Natural killer cell (primary cell): Measurements from ENCODE around the gene PILRA. TPM values are rescaled to one million over a fixed set of nuclear protein-coding genes. Genes with fewer than 3 reads are reported as not detected.
A peak's percentile ranks its signal among the peaks of the same experiment; 100 is the strongest.
"Not testable (repeated sequence)": the region's sequence is repeated elsewhere in the genome, so short reads cannot be mapped to it uniquely, and the experiment has no call there.

Experiments used
- ATAC-seq, 3 donors: fragments of 150-1000 bp in 2 of 3; fragments of 200-7000 bp in 1 of 3; cut with Tn5 transposase; 1 replicate in 1 of 3; 2 replicates in 2 of 3; pipeline ENCODE4 v1.10.0; 2021; ENCODE audit warnings: mild to moderate bottlenecking in 2 of 3, moderate library complexity in 2 of 3
- DNase-seq, 2 donors: peaks; one replicate each; pipeline versions ENCODE4 v3.0.0 to v3.0.0-alpha.2; 2013 to 2021; ENCODE audit warnings: mixed read lengths in 1 of 2
- H3K27ac ChIP-seq: one replicate; pipeline ENCODE4 v1.5.1; 2013; ENCODE audit warnings: mild to moderate bottlenecking, low read length
- H3K27me3 ChIP-seq: one replicate; pipeline ENCODE4 v1.6.1; 2013; ENCODE audit warnings: low read length; ENCODE audit not compliant: control insufficient read depth, insufficient read depth
- H3K36me3 ChIP-seq: one replicate; pipeline ENCODE4 v1.6.1; 2013; ENCODE audit warnings: low read length; ENCODE audit not compliant: control insufficient read depth, insufficient read depth
- H3K4me1 ChIP-seq: one replicate; pipeline ENCODE4 v1.6.1; 2013; ENCODE audit warnings: low read length; ENCODE audit not compliant: control insufficient read depth, insufficient read depth
- H3K4me3 ChIP-seq: one replicate; pipeline ENCODE4 v1.5.1; 2013; ENCODE audit warnings: low read length
- H3K9me3 ChIP-seq: one replicate; pipeline ENCODE4 v1.6.1; 2013; ENCODE audit warnings: low read length; ENCODE audit not compliant: control insufficient read depth, insufficient read depth
- H3K27ac Mint-ChIP-seq, 2 donors: one replicate each; pipeline ENCODE4 v1.8.0; 2022; ENCODE audit warnings: mild to moderate bottlenecking in 2 of 2, mixed read lengths in 2 of 2, moderate library complexity in 1 of 2
- H3K27me3 Mint-ChIP-seq, 2 donors: one replicate each; pipeline ENCODE4 v1.8.0; 2022; ENCODE audit warnings: low read depth in 2 of 2, mixed read lengths in 2 of 2
- H3K36me3 Mint-ChIP-seq: one replicate; pipeline ENCODE4 v1.8.0; 2022; ENCODE audit warnings: mixed read lengths
- H3K4me1 Mint-ChIP-seq, 2 donors: one replicate each; pipeline ENCODE4 v1.8.0; 2022; ENCODE audit warnings: mixed read lengths in 2 of 2
- H3K4me3 Mint-ChIP-seq: one replicate; pipeline ENCODE4 v1.8.0; 2022; ENCODE audit warnings: mild to moderate bottlenecking, moderate library complexity, mixed read lengths
- H3K9me3 Mint-ChIP-seq, 2 donors: one replicate each; pipeline ENCODE4 v1.8.0; 2022; ENCODE audit warnings: mixed read lengths in 2 of 2
- CTCF ChIP-seq: fragments of 200-600 bp; IDR thresholded peaks from one replicate; pipeline ENCODE4 v1.8.0; 2022; ENCODE audit warnings: antibody characterized with exemption
- WGBS: methylation state at CpG from one replicate; pipeline ENCODE4 v1.1.7; 2013; ENCODE audit warnings: missing lambda C conversion rate; ENCODE audit not compliant: insufficient coverage; 5-methylcytosine and 5-hydroxymethylcytosine counted together
- intact Hi-C: fragments of 100-400 bp; cut with micrococcal nuclease; formaldehyde crosslinking; loops from one replicate; pipeline ENCODE4 v1.14.2; 2022
- total RNA-seq, 4 donors: library from RNA; stranded (reverse); fragments of 120-200 nt in 1 of 4; gene quantifications; one replicate each; pipeline versions ENCODE4 v1.2.3 to v1.2.4, GENCODE V29; 2013 to 2022

PILRA gene
- total RNA-seq, 3 donors from 2014 or later (not counting 1 experiment from before 2014, with no cell fraction given), result 18.8 to 38.8 (median 29.4) TPM

DNA sequence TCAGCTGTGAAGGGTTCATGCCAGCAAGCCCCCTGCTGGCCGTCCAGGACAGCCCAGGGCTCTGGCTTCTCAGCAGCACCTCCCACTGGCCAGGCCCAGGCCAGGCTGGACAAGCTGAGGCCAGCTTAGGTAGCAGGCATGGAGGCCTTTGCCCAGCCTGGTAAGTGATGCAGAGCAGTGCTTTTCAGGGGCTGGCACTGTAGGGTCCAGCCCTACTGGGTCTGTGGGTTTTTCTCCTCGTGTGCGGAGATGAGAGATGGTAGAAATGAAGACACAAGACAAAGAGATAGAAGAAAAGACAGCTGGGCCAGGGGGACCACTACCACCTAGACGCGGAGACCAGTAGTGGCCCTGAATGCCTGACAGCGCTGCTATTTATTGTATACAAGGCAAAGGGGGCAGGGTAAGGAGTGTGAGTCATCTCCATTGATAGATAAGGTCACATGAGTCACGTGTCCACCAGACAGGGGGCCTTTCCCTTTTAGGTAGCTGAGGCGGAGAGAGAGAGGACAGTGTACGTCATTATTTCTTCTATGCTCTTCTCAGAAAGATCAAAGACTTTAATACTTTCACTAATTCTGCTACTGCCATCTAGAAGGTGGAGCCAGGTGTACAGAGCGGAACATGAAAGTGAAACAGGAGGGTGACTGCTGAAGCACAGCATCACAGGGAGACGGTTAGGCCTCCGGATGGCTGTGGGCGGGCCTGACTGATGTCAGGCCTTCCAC lies 28.6 kb upstream of the PILRA start:
- Mint-ChIP-seq H3K27ac (peak overlapping the region; percentile 95 to 99), H3K4me1 (peaks cover 27 to 34% of the 10 kb centered on the region in 2 donors), H3K4me3 (peak overlapping the region; percentile 76)
- not testable (repeated sequence) for H3K27me3 ChIP-seq, H3K27me3 Mint-ChIP-seq, H3K9me3 Mint-ChIP-seq, H3K9me3 ChIP-seq, H3K36me3 Mint-ChIP-seq
- intact Hi-C loops, result loop anchor here (2.0 to 5.0 kb wide), 2 partner anchors 84 to 127 kb away; partner anchors contain the start of genes MEPCE, PVRIG and ZCWPW1
- ATAC-seq, result peak; percentile 77 to 90 (median 80)
- Histone ChIP-seq H3K4me1 (peaks cover 18% of the 10 kb centered on the region), H3K36me3 (peaks cover 38% of the 10 kb centered on the region), H3K27ac (peak overlapping the region; percentile 99), H3K4me3 (peak overlapping the region; percentile 11)
- 50% methylated on average over 6 of the region's 13 CpGs for WGBS
- DNase-seq, result peak; percentile 72 to 95
- TF ChIP-seq CTCF, result peak; percentile 47

- DNase-seq (peak; percentile 47 to 71), ATAC-seq (peak; percentile 50 to 73 (median 58))
- H3K9me3 ChIP-seq, H3K4me3 ChIP-seq, H3K9me3 Mint-ChIP-seq, H3K27me3 Mint-ChIP-seq, H3K36me3 Mint-ChIP-seq, H3K27me3 ChIP-seq: not testable (repeated sequence)
- Histone ChIP-seq H3K36me3 (peaks cover 43% of the 10 kb centered on the region), H3K27ac (peak overlapping the region; percentile 99), H3K4me1 (peaks cover 20% of the 10 kb centered on the region)
- Mint-ChIP-seq H3K27ac (peak overlapping the region; percentile 95 to 99), H3K4me3 (peak overlapping the region; percentile 76), H3K4me1 (peaks cover 30 to 34% of the 10 kb centered on the region in 2 donors)
- intact Hi-C loops, result loop anchor here (2.0 to 5.0 kb wide), 2 partner anchors 84 to 128 kb away; partner anchors contain the start of genes MEPCE, PVRIG and ZCWPW1
- no CpG with 5 or more reads among the region's 5 CpGs for WGBS
- peak; percentile 13 for TF ChIP-seq CTCF
Measured at GRCh38 chr7:100345288-100345672, 28.0 kb upstream of the PILRA start.

DNA sequence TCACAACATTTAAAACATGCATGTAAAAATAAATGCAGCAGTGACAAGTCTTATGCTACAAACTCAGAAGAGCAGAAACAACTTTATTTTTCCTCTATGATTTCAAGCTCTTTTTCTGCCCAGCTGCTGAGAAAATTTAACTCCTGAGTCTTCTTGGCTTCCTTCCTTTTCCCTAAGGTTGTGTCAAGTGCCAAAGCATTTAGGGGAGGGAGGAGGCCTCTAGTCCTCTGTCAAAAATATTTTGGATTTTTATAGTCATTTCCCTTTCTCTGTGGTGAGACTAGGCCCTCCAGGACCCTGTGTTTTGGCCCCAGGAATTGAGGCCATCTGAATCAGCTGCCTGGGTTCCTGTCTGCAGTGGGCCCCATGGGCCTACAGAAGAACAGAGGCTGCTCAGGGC lies 26.4 kb upstream of the PILRA start:
- no peaks in the 10 kb centered on the region for H3K27me3 Mint-ChIP-seq
- ATAC-seq, result no peak
- H3K27ac ChIP-seq, result no peak overlapping the region
- H3K4me3 Mint-ChIP-seq, result no peak overlapping the region
- H3K4me1 ChIP-seq, result peaks cover 36% of the 10 kb centered on the region
- no peaks in the 10 kb centered on the region for H3K27me3 ChIP-seq
- no peak for DNase-seq
- no peaks in the 10 kb centered on the region for H3K9me3 Mint-ChIP-seq
- TF ChIP-seq CTCF, result no peak
- no peak overlapping the region for H3K4me3 ChIP-seq
- H3K36me3 Mint-ChIP-seq, result no peaks in the 10 kb centered on the region
- peaks cover 34 to 43% of the 10 kb centered on the region in 2 donors for H3K4me1 Mint-ChIP-seq
- H3K27ac Mint-ChIP-seq, result peak overlapping the region; percentile 49 to 99
- intact Hi-C loops, result loop anchor here (5.0 kb wide), 1 partner anchor 130 kb away; the partner anchor contains the start of gene PVRIG
- H3K9me3 ChIP-seq, result no peaks in the 10 kb centered on the region
- peaks cover 43% of the 10 kb centered on the region for H3K36me3 ChIP-seq
